ENCODE data around the gene MFNG.
A peak's percentile ranks its signal among the peaks of the same experiment; 100 is the strongest.

The MFNG gene

DNA sequence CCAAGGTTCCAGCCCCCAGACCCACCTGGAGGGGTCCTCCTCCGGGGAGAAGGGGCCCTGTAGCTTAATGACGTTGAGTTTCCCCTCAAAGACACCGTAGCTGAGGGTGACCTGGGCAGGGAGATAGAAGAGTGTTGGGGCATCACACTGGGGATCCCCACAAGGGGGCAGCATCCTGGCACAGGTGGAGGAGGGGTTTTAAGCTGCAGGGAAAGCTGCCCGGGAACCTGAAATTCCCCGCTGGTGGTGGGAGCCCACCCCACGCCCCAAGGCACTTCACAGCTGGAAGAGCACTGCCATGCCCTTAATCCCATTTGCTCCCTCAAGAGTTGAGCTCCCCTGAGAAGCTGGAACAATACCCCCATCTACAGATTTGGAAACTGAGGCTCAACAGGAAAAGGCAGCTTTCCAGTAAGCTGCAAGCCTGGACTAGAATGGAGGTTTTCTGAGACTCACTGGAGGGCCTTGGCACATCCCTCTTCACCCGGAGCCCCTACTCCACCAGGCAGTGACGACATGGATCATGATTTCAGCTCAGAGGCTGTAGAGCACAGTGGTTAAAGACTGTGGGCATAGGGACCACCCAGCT, 13.7 kb downstream of the MFNG start:
- Histone ChIP-seq H3K4me2 (ENCODE audit: low read depth, low read length, poor library complexity, severe bottlenecking) (no peak overlapping the region), H4K20me1 (ENCODE audit: insufficient read depth, low read length, poor library complexity, severe bottlenecking) (no peaks in the 10 kb centered on the region), H3K4me1 (ENCODE audit: insufficient read depth, low read length, poor library complexity, severe bottlenecking) (no peaks in the 10 kb centered on the region), H3K36me3 (ENCODE audit: insufficient read depth, low read length) (peaks cover 24% of the 10 kb centered on the region; the same call in 1 of the 2 replicates), H3K9me3 (ENCODE audit: insufficient read depth, low read depth, low read length) (no peaks in the 10 kb centered on the region), H3K9me2 (replicated peaks; ENCODE audit: low read depth, low read length) (no peaks in the 10 kb centered on the region), H2AFZ (ENCODE audit: low read length) (no peak overlapping the region), H3K9ac (ENCODE audit: low read depth, low read length, poor library complexity, severe bottlenecking) (no peak overlapping the region), H3K27me3 (ENCODE audit: insufficient read depth, low read length, poor library complexity, severe bottlenecking) (no peaks in the 10 kb centered on the region), H3K79me2 (ENCODE audit: insufficient read depth, low read length) (no peaks in the 10 kb centered on the region), H3F3A (ENCODE audit: low read depth) (no peaks in the 10 kb centered on the region), H3K4me3 (ENCODE audit: low read length, poor library complexity, severe bottlenecking) (no peak overlapping the region)
- TF ChIP-seq, protein P1, sequence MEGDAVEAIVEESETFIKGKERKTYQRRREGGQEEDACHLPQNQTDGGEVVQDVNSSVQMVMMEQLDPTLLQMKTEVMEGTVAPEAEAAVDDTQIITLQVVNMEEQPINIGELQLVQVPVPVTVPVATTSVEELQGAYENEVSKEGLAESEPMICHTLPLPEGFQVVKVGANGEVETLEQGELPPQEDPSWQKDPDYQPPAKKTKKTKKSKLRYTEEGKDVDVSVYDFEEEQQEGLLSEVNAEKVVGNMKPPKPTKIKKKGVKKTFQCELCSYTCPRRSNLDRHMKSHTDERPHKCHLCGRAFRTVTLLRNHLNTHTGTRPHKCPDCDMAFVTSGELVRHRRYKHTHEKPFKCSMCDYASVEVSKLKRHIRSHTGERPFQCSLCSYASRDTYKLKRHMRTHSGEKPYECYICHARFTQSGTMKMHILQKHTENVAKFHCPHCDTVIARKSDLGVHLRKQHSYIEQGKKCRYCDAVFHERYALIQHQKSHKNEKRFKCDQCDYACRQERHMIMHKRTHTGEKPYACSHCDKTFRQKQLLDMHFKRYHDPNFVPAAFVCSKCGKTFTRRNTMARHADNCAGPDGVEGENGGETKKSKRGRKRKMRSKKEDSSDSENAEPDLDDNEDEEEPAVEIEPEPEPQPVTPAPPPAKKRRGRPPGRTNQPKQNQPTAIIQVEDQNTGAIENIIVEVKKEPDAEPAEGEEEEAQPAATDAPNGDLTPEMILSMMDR (conservative IDR thresholded peaks at IDR 0.05; ENCODE audit: low read length) = peak; percentile 79
- TF ChIP-seq EZH2phosphoT487 (IDR thresholded peaks at IDR 0.05; ENCODE audit: borderline replicate concordance) = no peak

DNA sequence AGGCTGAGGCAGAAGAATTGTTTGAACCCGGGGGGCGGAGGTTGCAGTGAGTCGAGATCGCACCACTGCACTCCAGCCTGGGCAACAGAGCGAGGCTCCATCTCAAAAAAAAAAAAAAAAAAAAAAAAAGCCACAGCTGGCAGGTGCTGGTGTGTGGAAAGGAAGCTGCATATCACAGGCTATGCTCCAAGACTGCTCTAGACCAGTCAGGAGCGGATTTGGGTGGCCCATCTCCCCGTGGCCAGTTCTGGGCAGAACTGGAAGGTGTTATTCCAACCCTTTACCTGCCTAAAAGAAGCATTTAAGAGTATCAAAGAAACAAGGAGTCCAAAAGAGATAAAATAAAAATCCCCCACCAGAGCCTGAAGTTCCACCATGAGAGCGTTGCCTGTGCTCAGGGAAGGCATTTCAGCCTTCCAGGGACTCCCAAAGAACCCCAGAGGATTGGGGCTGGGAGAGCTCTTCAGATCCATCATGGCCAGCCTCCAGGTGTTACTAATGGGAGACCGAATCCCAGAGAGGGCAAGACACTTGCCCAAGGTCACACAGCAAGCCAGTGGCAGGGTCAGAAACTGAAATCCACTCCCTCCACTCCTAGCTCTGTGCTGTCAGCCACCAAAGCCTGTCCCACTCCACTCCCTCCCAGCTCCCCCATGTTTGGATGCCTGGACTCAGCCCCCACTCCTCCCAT, 14.3 kb downstream of the MFNG start:
- H3K4me3 ChIP-seq (ENCODE audit: low read length, poor library complexity, severe bottlenecking) = no peak overlapping the region
- H3K4me2 ChIP-seq (ENCODE audit: low read depth, low read length, poor library complexity, severe bottlenecking) = no peak overlapping the region
- no peaks in the 10 kb centered on the region for H3K79me2 ChIP-seq (ENCODE audit: insufficient read depth, low read length)
- H3K9me2 ChIP-seq (replicated peaks; ENCODE audit: low read depth, low read length) = no peaks in the 10 kb centered on the region
- no peak overlapping the region for H3K9ac ChIP-seq (ENCODE audit: low read depth, low read length, poor library complexity, severe bottlenecking)
- H3K9me3 ChIP-seq (ENCODE audit: insufficient read depth, low read depth, low read length) = no peaks in the 10 kb centered on the region
- peaks cover 19% of the 10 kb centered on the region; the same call in 1 of the 2 replicates for H3K36me3 ChIP-seq (ENCODE audit: insufficient read depth, low read length)
- H2AFZ ChIP-seq (ENCODE audit: low read length) = no peak overlapping the region
- no peaks in the 10 kb centered on the region for H4K20me1 ChIP-seq (ENCODE audit: insufficient read depth, low read length, poor library complexity, severe bottlenecking)
- TF ChIP-seq, protein P1 (conservative IDR thresholded peaks at IDR 0.05; ENCODE audit: low read length) = no peak
- no peak for TF ChIP-seq EZH2phosphoT487 (IDR thresholded peaks at IDR 0.05; ENCODE audit: borderline replicate concordance)
- H3K27me3 ChIP-seq (ENCODE audit: insufficient read depth, low read length, poor library complexity, severe bottlenecking) = no peaks in the 10 kb centered on the region
- H3K4me1 ChIP-seq (ENCODE audit: insufficient read depth, low read length, poor library complexity, severe bottlenecking) = no peaks in the 10 kb centered on the region
- no peaks in the 10 kb centered on the region for H3F3A ChIP-seq (ENCODE audit: low read depth)

DNA sequence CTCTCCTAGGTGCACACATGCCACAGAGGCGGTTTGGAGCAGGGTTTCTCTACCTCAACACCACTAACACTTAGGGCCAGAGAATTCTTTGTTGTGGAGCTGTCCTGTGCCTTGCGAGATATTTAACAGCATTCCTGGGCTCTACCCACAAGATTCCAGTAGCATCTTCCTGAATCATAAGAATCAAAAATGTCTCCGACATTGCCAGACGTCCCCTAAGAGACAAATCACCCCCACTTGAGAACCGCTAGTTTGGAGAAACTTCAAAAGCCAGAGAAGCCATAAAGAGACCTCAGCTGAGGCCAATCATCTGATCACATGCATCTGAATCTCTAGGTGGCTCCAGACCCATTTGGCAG, 16.1 kb downstream of the MFNG start:
- H3K9me3 ChIP-seq (ENCODE audit: insufficient read depth, low read depth, low read length) = no peaks in the 10 kb centered on the region
- H3F3A ChIP-seq (ENCODE audit: low read depth) = no peaks in the 10 kb centered on the region
- no peak overlapping the region for H2AFZ ChIP-seq (ENCODE audit: low read length)
- H3K79me2 ChIP-seq (ENCODE audit: insufficient read depth, low read length) = no peaks in the 10 kb centered on the region
- no peaks in the 10 kb centered on the region for H3K27me3 ChIP-seq (ENCODE audit: insufficient read depth, low read length, poor library complexity, severe bottlenecking)
- peaks cover 14% of the 10 kb centered on the region; the same call in 1 of the 2 replicates for H3K36me3 ChIP-seq (ENCODE audit: insufficient read depth, low read length)
- H3K9ac ChIP-seq (ENCODE audit: low read depth, low read length, poor library complexity, severe bottlenecking) = no peak overlapping the region
- no peaks in the 10 kb centered on the region for H3K4me1 ChIP-seq (ENCODE audit: insufficient read depth, low read length, poor library complexity, severe bottlenecking)
- H3K9me2 ChIP-seq (replicated peaks; ENCODE audit: low read depth, low read length) = no peaks in the 10 kb centered on the region
- H3K4me2 ChIP-seq (ENCODE audit: low read depth, low read length, poor library complexity, severe bottlenecking) = no peak overlapping the region
- H4K20me1 ChIP-seq (ENCODE audit: insufficient read depth, low read length, poor library complexity, severe bottlenecking) = no peaks in the 10 kb centered on the region
- TF ChIP-seq EZH2phosphoT487 (IDR thresholded peaks at IDR 0.05; ENCODE audit: borderline replicate concordance) = no peak
- TF ChIP-seq, protein P1 (conservative IDR thresholded peaks at IDR 0.05; ENCODE audit: low read length) = no peak
- no peak overlapping the region for H3K4me3 ChIP-seq (ENCODE audit: low read length, poor library complexity, severe bottlenecking)

Data from Loucy (cell line).